Lung (tissue), 12 donors: ENCODE measurements around the gene MED31. TPM values are rescaled to one million over a fixed set of nuclear protein-coding genes. Genes with fewer than 3 reads are reported as not detected.

Source experiments
- ATAC-seq: fragments of 200-7000 bp; cut with Tn5 transposase; one replicate; pipeline ENCODE4 v1.9.1; 2020; ENCODE audit warnings: moderate number of reproducible peaks; ENCODE audit not compliant: insufficient read depth, low FRiP score
- DNase-seq, 3 donors: peaks; one replicate each; pipeline ENCODE4 v3.0.0-alpha.2; 2013 to 2017
- H3K27ac ChIP-seq, 2 donors: one replicate each; pipeline ENCODE4 v1.5.1; 2013; ENCODE audit warnings: mild to moderate bottlenecking in 2 of 2, moderate library complexity in 2 of 2, control low read depth in 1 of 2, inconsistent platforms in 1 of 2, low read depth in 1 of 2, low read length in 1 of 2
- H3K27me3 ChIP-seq, 3 donors: one replicate each; pipeline ENCODE4 v1.5.1; 2013; ENCODE audit warnings: low read length in 2 of 3; ENCODE audit not compliant: control insufficient read depth in 3 of 3, insufficient read depth in 3 of 3
- H3K36me3 ChIP-seq, 4 donors: one replicate each; pipeline ENCODE4 v1.5.1; 2013; ENCODE audit warnings: low read length in 4 of 4, mild to moderate bottlenecking in 1 of 4, moderate library complexity in 1 of 4; ENCODE audit not compliant: control insufficient read depth in 4 of 4, insufficient read depth in 4 of 4
- H3K4me1 ChIP-seq, 5 donors: one replicate each; pipeline ENCODE4 v1.5.1; 2013; ENCODE audit warnings: low read length in 5 of 5, mild to moderate bottlenecking in 2 of 5, moderate library complexity in 1 of 5; ENCODE audit not compliant: control insufficient read depth in 5 of 5, insufficient read depth in 5 of 5
- H3K4me3 ChIP-seq: one replicate; pipeline ENCODE4 v1.5.1; 2013; ENCODE audit warnings: mild to moderate bottlenecking, control low read depth, moderate library complexity
- H3K9ac ChIP-seq, 2 donors: one replicate each; pipeline ENCODE4 v1.5.1; 2013; ENCODE audit warnings: low read length in 2 of 2, control low read depth in 1 of 2; ENCODE audit not compliant: insufficient read depth in 1 of 2
- H3K9me3 ChIP-seq, 4 donors: one replicate each; pipeline ENCODE4 v1.5.1; 2013; ENCODE audit warnings: low read length in 3 of 4, mild to moderate bottlenecking in 1 of 4, moderate library complexity in 1 of 4; ENCODE audit not compliant: control insufficient read depth in 4 of 4, insufficient read depth in 3 of 4
- WGBS, 2 donors: extraction: QIAGEN DNeasy Blood & Tissue Kit; methylation state at CpG; one replicate each; pipeline ENCODE4 v1.1.7; 2013; 5-methylcytosine and 5-hydroxymethylcytosine counted together
- polyA plus RNA-seq, 2 donors: library from polyadenylated mRNA; stranded (reverse); fragments of 200-250 nt; gene quantifications; one replicate each; pipeline ENCODE4 v1.2.1, GENCODE V29; 2013
- total RNA-seq, 2 donors: library from RNA; depleted of rRNA in 1 of 2; stranded (reverse); fragments of >200 nt in 1 of 2; gene quantifications; one replicate each; pipeline ENCODE4 v1.2.1, GENCODE V29; 2014 to 2021
- TF ChIP-seq, protein P1 (sequence below): IDR thresholded peaks from 2 replicates; pipeline ENCODE4 v1.5.1; 2012; ENCODE audit warnings: mild to moderate bottlenecking; ENCODE audit errors: control extremely low read depth, extremely low read depth
- donor health status: control.
- donor health status: control.
- donor health status: Bipolar disorder and iron deficiency.
- donor health status: healthy.
- donor health status: DM: yes; HTN: yes; CAD: no.

Gene MED31
- total and polyA plus RNA-seq, 4 donors: 16.6 to 27.7 (median 19.2) TPM

DNA sequence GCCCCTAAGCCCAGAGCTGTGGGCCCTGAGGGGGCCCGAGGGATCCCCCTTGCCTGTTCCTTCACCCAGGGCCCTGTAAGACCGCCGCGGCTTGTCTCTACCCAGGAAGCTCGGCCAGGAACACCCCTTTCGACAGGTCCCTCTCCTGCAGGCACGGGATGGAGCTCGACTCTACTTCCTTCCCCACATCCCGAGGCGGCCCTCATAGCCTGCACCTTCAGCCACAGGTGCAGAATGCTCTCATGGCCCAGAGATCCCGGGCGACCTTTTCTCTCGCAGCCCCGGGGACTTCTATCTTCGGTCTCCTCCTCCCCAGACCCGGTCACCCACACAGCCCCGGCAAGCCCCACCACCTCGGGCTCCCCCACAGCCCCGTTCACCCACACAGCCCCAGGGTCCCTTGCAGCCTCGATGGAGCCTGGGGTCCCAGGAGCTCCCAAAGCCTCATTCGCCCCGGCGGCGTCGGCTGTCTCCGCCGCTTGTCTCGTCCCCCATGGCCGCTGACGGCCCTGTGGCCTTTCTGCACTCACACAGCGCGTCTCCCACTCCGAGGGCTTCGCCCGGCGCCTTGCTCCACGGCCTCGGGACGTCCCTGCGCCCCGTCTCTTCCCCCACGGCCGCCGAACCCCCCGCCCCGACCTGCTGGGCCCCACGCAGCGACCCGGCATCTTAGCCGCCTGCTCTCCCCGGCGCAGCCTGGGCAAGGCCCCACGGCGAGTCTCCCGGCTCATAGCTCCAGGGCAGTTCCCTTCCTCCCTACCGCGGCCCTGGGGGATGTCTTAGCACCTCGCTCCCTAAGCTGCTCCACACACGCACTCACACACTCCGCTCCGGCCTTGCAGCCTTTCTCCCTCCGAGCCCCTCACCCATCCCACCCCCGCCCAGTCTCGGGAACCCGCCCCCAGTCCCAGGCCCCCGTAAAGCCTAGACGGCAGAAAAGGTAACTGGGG, 11.5 kb downstream of the MED31 start:
- peak overlapping the region; percentile 90 to 91 for H3K27ac ChIP-seq
- ATAC-seq (peak; percentile 5), DNase-seq (peak in 1 of 3 donors; percentile 18)
- H3K4me1 ChIP-seq: peaks cover 5 to 17% (median 13%) of the 10 kb centered on the region in 5 donors
- H3K9ac ChIP-seq: peak overlapping the region; percentile 53 to 78
- no peaks in the 10 kb centered on the region for H3K27me3 ChIP-seq
- peak overlapping the region; percentile 83 for H3K4me3 ChIP-seq
- peaks cover 0 to 11% (median 8%) of the 10 kb centered on the region in 4 donors for H3K36me3 ChIP-seq
- TF ChIP-seq, protein P1, sequence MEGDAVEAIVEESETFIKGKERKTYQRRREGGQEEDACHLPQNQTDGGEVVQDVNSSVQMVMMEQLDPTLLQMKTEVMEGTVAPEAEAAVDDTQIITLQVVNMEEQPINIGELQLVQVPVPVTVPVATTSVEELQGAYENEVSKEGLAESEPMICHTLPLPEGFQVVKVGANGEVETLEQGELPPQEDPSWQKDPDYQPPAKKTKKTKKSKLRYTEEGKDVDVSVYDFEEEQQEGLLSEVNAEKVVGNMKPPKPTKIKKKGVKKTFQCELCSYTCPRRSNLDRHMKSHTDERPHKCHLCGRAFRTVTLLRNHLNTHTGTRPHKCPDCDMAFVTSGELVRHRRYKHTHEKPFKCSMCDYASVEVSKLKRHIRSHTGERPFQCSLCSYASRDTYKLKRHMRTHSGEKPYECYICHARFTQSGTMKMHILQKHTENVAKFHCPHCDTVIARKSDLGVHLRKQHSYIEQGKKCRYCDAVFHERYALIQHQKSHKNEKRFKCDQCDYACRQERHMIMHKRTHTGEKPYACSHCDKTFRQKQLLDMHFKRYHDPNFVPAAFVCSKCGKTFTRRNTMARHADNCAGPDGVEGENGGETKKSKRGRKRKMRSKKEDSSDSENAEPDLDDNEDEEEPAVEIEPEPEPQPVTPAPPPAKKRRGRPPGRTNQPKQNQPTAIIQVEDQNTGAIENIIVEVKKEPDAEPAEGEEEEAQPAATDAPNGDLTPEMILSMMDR: no peak
- H3K9me3 ChIP-seq: no peaks in the 10 kb centered on the region
- WGBS, 2 donors: 0 to 1% methylated on average over 64 to 67 of the region's 67 CpGs

- DNase-seq (no peak), ATAC-seq (no peak)
- peaks cover 5 to 17% (median 13%) of the 10 kb centered on the region in 5 donors for H3K4me1 ChIP-seq
- peaks cover 0 to 12% (median 8%) of the 10 kb centered on the region in 4 donors for H3K36me3 ChIP-seq
- H3K27me3 ChIP-seq: no peaks in the 10 kb centered on the region
- H3K9me3 ChIP-seq: no peaks in the 10 kb centered on the region
- 48 to 59% methylated on average over 15 of the region's 15 CpGs for WGBS, 2 donors
- H3K27ac ChIP-seq: no peak overlapping the region
- H3K4me3 ChIP-seq: no peak overlapping the region
- peak overlapping the region; percentile 53 to 78 for H3K9ac ChIP-seq
- TF ChIP-seq, protein P1: no peak
Observed at GRCh38 chr17:6639014-6639585, 12.3 kb downstream of the MED31 start.

DNA sequence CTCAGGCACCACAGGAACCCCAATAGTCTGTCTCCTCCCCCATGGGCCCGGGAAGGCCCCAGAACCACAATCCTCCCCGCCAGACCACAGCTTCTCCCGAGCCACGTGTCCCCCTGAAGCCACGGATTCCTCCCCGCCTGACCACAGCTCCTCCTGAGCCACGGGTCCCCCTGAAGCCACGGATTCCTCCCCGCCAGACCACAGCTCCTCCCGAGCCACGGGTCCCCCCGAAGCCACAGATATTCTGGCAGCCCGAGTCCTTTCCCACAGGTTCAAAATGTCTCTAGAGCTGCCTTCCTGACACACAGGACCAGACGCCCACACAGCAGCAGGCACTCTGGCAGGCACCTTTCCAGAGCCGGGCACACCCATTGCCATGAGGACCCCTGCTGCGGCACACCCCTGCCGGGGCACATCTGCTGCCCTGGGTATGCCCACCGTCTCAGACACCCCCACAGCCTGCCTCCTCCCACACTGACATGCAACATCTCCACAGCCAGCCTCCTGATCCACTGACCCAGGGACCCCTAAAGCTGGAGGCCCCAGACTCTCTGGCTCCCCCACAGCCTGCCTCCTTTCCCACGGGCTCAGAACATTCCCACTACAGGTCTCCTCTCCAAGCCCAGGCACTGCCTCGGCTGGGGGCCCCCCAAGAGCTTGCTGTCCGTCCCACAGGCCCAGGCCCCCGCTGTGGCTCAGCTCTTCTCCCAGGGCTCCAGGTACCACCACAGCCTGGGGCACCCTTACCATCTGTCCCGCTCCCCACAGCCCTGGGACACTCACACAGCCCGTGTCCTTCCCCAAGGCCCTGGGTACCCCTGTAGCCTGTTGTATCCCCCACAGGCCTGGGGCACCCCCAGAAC, 13.1 kb downstream of the MED31 start:
- Histone ChIP-seq H3K27me3 (no peaks in the 10 kb centered on the region), H3K4me3 (no peak overlapping the region), H3K9ac (peak overlapping the region in 1 of 2 donors; percentile 21), H3K4me1 (peaks cover 5 to 15% (median 13%) of the 10 kb centered on the region in 5 donors), H3K9me3 (no peaks in the 10 kb centered on the region), H3K36me3 (peaks cover under 1 to 13% (median 4%) of the 10 kb centered on the region in 4 donors), H3K27ac (no peak overlapping the region)
- TF ChIP-seq, protein P1: no peak
- DNase-seq (no peak), ATAC-seq (no peak)
- WGBS, 2 donors: 55 to 70% methylated on average over 24 of the region's 24 CpGs
